Tibial artery (tissue), 4 donors: ENCODE measurements around the gene HNF4A.

Source experiments
- DNase-seq, 2 donors: peaks; one replicate each; pipeline ENCODE4 v3.0.0-alpha.2; 2019
- H3K27ac ChIP-seq, 2 donors: fragments of 200-600 bp; sonication (generic) in 1 of 2; 1 replicate in 1 of 2; 2 replicates in 1 of 2; pipeline ENCODE4 v1.5.1; 2018 to 2019; ENCODE audit warnings: mild to moderate bottlenecking in 1 of 2
- H3K27me3 ChIP-seq, 2 donors: fragments of 200-600 bp; sonication (generic) in 1 of 2; one replicate each; pipeline versions ENCODE4 v1.5.1 to v1.6.0; 2016 to 2019
- H3K36me3 ChIP-seq, 3 donors: fragments of 200-600 bp; sonication (generic) in 2 of 3; one replicate each; pipeline ENCODE4 v1.5.1; 2016 to 2019; ENCODE audit warnings: mild to moderate bottlenecking in 2 of 3
- H3K4me1 ChIP-seq, 4 donors: fragments of 200-600 bp; sonication (generic) in 2 of 4; 1 replicate in 3 of 4; 2 replicates in 1 of 4; pipeline ENCODE4 v1.5.1; 2016 to 2019
- H3K4me3 ChIP-seq, 2 donors: fragments of 200-600 bp; sonication (generic) in 1 of 2; 1 replicate in 1 of 2; 2 replicates in 1 of 2; pipeline ENCODE4 v1.5.1; 2018 to 2019; ENCODE audit warnings: mild to moderate bottlenecking in 2 of 2
- H3K9me3 ChIP-seq, 3 donors: fragments of 200-600 bp; sonication (generic) in 1 of 3; one replicate each; pipeline ENCODE4 v1.5.1; 2016 to 2019
- intact Hi-C: fragments of 100-400 bp; cut with DNase I; formaldehyde crosslinking; loops from one replicate; pipeline ENCODE4 v1.15.0; 2023; ENCODE audit warnings: low total_unique reads
- TF ChIP-seq, protein P1 (sequence below), 2 experiments: fragments of 200-600 bp in 1 of 2; fragments of 450-650 bp in 1 of 2; IDR thresholded peaks; one replicate each; pipeline ENCODE4 v1.5.1; 2017 to 2019; ENCODE audit warnings: antibody characterized with exemption in 2 of 2, mild to moderate bottlenecking in 1 of 2, moderate library complexity in 1 of 2

HNF4A gene

DNA sequence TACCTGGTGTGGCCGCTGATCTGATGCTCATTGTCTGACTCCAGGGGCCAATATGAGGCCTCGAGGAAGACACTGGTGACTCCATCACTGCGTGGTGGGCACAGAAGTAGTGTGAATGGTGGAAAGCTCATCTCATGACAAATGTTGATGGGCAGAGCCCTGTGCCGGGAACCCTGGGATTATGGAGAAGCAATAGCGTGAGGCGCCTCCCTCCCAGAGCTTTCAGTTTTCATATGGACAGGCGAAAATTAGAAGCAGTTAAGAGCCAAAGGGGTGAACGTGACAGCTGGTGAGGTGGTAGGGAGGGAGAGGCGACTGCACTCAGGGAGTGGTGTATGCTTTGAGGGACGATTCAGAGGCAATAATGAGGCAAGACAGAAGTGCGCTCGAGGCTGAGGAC lies 80.9 kb downstream of the HNF4A start:
- Histone ChIP-seq H3K9me3 (no peaks in the 10 kb centered on the region), H3K36me3 (no peaks in the 10 kb centered on the region), H3K27ac (no peak overlapping the region), H3K4me1 (no peaks in the 10 kb centered on the region), H3K27me3 (peaks cover 0 to 28% of the 10 kb centered on the region in 2 donors), H3K4me3 (no peak overlapping the region)
- DNase-seq = no peak
- intact Hi-C loops = no loop called here
- TF ChIP-seq, protein P1, sequence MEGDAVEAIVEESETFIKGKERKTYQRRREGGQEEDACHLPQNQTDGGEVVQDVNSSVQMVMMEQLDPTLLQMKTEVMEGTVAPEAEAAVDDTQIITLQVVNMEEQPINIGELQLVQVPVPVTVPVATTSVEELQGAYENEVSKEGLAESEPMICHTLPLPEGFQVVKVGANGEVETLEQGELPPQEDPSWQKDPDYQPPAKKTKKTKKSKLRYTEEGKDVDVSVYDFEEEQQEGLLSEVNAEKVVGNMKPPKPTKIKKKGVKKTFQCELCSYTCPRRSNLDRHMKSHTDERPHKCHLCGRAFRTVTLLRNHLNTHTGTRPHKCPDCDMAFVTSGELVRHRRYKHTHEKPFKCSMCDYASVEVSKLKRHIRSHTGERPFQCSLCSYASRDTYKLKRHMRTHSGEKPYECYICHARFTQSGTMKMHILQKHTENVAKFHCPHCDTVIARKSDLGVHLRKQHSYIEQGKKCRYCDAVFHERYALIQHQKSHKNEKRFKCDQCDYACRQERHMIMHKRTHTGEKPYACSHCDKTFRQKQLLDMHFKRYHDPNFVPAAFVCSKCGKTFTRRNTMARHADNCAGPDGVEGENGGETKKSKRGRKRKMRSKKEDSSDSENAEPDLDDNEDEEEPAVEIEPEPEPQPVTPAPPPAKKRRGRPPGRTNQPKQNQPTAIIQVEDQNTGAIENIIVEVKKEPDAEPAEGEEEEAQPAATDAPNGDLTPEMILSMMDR (IDR thresholded peaks at IDR 0.05) = no peak

- TF ChIP-seq, protein P1 (IDR thresholded peaks at IDR 0.05) = no peak
- Histone ChIP-seq H3K4me1 (no peaks in the 10 kb centered on the region), H3K36me3 (no peaks in the 10 kb centered on the region), H3K4me3 (no peak overlapping the region), H3K9me3 (no peaks in the 10 kb centered on the region), H3K27me3 (peaks cover 0 to 23% of the 10 kb centered on the region in 2 donors), H3K27ac (no peak overlapping the region)
- DNase-seq = no peak
- intact Hi-C loops = no loop called here
These were observed 82.0 kb downstream of the HNF4A start for GRCh38 chr20:44437497-44437896.

GRCh38 chr20:44438782-44439181 lies 83.3 kb downstream of the HNF4A start:
- TF ChIP-seq, protein P1 (IDR thresholded peaks at IDR 0.05) = no peak
- intact Hi-C loops = no loop called here
- Histone ChIP-seq H3K36me3 (no peaks in the 10 kb centered on the region), H3K27me3 (peaks cover 0 to 25% of the 10 kb centered on the region in 2 donors), H3K9me3 (no peaks in the 10 kb centered on the region), H3K27ac (no peak overlapping the region), H3K4me1 (no peaks in the 10 kb centered on the region), H3K4me3 (no peak overlapping the region)
- DNase-seq = no peak

DNA sequence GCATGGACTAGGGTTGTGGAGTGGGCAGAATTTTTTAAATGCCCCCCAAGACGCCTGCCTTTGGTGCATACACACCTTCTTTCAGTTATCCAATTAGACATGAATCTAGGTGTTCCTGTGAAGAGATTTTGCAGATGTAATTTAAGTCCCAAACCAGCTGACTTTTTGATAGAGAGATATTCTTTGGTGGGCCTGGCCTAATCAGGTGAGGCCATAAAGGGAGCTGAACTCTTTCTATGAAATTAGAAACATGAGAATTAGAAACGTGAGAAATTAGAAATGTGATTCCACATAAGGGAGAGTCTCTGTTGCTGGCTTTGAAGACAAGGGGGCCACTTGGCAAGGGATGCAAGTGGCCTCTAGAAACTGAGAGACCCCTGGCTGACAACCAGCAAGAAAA lies 83.8 kb downstream of the HNF4A start:
- TF ChIP-seq, protein P1 (IDR thresholded peaks at IDR 0.05) = no peak
- intact Hi-C loops = no loop called here
- H3K36me3 ChIP-seq = no peaks in the 10 kb centered on the region
- H3K27ac ChIP-seq = no peak overlapping the region
- no peak overlapping the region for H3K4me3 ChIP-seq
- H3K4me1 ChIP-seq = no peaks in the 10 kb centered on the region
- H3K9me3 ChIP-seq = no peaks in the 10 kb centered on the region
- H3K27me3 ChIP-seq = peaks cover 0 to 23% of the 10 kb centered on the region in 2 donors
- DNase-seq = no peak

DNA sequence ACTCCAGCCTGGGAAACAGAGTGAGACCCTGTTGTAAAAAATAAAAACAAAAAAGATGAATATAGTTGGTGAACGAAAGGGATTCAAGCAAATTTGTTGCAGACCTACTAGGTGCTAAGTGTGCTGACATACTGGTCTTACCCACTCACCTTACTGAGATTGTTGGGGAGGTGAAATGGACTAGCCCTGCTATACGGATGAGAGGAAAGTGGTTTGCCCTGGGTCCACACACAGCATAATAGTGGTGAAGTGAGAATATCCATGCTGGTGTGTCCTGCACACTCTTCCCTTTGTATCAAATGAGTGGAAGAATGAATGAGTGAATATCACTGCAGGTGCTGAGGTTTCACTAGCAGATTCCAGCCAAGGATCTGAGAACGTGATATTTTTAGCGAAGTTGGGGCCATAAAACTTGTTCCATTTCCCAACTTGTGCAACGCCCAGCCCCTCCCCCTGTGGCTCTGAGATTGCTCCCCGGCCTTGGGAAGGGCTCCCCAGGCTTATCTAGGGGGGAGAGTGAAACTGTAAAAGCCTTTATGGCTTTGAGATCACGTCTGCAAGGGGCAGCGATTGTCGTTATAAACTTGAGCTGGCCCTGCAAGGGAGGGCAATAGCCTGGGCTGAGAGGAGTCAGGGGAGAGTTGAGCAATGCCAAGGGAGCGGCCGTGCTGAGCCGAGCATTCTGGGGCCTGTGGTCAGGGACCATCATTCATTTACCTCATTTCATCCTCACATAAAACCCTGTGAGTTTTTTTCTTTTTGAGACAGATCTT lies 87.0 kb downstream of the HNF4A start:
- TF ChIP-seq, protein P1 (IDR thresholded peaks at IDR 0.05) = no peak
- no peaks in the 10 kb centered on the region for H3K36me3 ChIP-seq
- no peak overlapping the region for H3K4me3 ChIP-seq
- peaks cover 0 to 17% of the 10 kb centered on the region in 2 donors for H3K27me3 ChIP-seq
- DNase-seq = no peak
- H3K4me1 ChIP-seq = no peaks in the 10 kb centered on the region
- intact Hi-C loops = no loop called here
- no peaks in the 10 kb centered on the region for H3K9me3 ChIP-seq
- no peak overlapping the region for H3K27ac ChIP-seq
